GM18499 (cell line): ENCODE data around the gene RAP1GAP2.

Experiments
- ATAC-seq: cut with Tn5 transposase; IDR thresholded peaks from one replicate; pipeline ENCODE4 v1.9.1; 2021; ENCODE audit warnings: moderate number of reproducible peaks; ENCODE audit not compliant: insufficient read depth, unreplicated experiment

Gene RAP1GAP2

DNA sequence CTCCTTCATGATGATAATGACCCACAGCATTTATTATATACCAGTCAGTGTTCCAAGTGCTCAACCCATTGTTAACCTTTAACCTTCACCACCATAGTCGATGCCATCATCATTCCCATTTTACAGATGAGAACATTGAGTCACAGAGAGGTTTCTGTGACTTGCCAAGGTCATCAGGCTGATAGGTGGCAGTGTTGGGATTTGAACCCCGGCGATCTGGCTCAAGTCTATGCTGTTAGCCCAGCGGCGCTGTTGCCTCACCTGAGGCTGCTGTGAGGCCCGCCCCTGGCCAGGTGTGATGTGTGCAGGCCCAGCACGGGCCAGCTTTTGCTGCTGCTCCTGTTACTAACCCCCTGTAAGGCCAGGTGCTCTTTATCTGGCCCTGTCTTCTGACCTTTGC is 166.0 kb downstream of the RAP1GAP2 start:
- no peak for ATAC-seq

DNA sequence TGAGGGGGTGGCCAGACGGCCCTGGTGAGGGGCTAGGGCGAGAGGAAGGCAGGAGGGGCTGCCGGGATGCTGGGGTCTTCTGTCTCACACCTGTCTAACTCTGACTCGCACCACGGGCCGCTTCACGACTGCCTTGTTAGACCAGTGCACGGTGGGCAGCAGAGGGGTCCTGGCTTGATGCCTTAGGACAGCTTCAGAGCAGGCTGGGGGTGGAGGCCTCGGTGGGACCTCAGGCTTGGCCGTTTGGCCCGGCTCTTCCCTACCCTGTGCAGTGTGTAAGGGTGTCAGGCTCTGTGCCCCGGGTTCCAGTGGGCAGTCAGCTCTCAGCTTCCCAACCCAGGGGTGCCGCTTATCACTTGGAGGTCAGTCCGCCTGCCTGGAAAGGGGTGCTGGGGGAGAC is 166.5 kb downstream of the RAP1GAP2 start:
- no peak for ATAC-seq

DNA sequence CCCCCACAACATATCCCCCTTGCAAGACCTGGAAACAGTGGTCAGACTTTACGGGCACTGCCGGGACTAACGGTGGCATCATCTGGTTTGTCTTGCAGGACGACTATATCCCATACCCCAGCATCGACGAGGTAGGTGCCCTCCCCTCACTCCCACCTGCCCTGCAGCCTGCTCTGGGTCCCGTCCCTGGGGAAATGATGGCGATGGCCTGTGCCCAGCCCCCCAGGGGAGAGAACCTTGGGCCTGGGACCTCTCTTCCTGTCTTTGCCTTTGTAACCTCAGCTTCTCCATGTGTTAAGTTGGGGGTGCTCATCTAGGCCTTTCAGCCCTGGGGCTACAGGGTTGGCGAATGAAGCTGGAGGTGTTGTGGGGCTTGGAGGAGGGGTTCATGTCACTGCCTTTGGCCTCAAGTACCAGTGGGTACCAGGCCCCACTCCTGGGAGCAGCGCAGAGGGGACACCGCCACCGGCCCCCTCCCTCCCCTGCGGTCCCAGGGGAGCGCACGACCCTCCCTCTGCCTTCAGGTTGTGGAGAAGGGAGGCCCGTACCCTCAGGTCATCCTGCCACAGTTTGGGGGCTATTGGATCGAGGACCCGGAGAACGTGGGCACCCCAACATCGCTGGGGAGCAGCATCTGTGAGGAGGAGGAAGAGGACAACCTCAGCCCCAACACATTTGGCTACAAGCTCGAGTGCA is 167.2 kb downstream of the RAP1GAP2 start:
- no peak for ATAC-seq

DNA sequence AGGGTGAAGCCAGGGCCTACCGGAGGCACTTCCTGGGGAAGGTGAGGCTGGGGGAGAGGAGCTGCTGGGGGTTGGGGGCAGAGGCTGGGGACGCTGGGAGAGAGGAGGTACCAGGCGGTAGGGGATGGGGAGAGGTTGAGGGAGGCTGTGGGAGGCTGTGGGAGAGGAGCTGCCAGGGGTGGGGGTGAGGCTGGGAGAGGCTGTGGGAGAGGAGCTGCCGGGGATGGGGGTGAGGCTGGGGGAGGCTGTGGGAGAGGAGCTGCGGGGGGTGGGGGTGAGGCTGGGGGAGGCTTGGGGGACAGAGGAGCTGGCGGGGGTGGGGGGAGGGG is 167.8 kb downstream of the RAP1GAP2 start:
- ATAC-seq = no peak

DNA sequence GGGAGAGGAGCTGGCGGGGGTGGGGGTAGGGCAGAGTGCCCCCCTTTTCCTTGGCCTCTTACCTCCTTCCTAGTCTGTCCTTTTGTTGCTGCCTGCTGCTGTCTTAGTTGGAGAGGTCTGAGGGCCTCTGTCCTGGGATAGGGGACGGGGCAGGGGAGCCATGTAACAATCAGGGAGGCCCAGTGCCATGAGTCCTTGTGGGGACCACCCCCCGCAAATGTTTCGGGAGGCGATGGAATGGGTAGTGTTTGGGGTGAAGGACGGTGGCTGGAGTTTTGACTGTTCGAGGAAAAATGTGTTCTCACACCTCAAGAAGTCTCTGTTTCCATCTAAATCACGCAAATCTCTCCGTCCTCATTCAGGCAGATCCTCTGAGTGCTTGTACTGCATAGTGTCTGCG is 168.1 kb downstream of the RAP1GAP2 start:
- no peak for ATAC-seq

DNA sequence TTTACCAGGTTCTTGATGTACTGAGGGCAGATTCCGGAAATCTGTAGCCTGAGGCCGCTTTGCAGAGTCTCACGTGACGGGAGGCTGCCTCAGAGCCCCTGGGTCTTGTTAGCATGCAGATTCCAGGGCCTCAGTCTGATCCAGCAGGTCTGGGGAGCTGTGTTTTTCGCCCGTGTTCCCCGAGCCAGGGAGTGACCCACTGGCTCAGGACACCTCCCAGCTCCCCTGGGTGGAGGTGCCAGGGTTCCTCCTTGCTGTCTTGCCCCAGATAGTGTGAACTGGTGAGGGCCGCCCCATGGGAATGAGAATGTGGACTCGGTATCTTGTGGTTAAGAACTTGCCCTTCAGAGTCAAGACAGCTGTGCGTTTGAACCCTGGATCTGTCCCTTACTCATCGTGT is 168.6 kb downstream of the RAP1GAP2 start:
- no peak for ATAC-seq

DNA sequence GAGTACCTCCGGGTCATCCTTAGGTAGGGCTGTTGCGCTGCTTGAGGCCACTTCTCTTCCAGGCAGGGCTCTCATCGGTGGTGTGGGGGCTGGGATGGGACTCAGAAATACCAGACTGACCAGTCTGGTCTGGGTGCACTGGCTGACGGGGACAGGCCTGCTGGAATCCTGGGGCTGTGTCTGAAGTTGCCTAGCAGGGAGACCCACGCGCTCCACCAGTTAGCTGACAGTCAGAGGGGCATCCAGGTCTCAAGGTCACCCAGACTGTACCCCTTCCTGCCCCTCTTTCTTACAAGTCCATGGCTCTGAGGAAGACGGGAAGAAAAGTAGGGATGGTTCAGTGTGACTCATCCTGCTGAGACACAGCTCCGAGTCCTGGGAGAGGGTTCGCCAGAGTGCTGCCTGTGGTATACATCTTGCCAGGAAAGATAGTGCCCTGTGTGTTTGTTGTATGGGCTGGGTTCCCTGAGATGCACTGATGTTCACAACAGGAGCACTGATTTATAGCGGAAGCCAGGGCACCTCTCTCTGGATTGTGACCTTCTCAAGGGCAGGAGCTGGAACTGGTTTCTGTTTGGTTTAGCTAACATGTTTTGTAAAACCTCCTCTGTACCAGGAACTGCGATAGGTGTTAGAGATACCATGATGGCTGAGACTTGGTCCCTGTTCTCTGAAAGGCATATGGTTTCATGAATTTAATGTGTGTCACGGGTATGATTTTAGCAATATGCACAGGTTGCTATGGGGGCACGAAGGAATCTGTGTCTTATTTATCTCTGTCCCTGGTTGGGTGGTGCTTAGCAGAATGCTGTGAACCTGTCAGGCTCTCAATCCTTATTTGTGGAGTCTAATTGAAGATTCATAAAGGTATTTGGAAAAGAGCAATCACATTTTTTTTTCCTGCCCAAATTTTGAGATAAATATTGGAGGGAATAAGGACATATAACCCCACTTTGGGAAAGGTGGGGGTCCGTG is 169.7 kb downstream of the RAP1GAP2 start:
- ATAC-seq = no peak

DNA sequence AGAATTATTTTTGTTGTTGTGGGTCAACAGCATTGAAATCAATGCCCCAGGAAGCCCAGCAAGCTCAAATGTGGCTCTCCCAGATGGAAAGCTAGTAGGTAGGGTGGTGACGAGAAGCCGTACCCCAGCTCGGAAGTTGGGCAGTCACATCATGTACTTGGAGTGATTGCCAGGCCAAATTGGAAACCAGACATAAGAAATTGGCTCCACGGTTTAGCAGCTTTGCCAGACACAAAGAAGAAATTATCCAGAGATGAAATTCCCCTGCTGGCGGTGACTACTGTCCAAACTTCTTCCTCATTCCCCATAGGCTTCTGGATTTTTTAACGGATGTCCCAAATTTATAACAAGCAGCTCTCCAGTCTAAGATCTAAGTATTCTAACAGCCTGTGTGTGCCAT is 171.3 kb downstream of the RAP1GAP2 start:
- ATAC-seq = no peak

DNA sequence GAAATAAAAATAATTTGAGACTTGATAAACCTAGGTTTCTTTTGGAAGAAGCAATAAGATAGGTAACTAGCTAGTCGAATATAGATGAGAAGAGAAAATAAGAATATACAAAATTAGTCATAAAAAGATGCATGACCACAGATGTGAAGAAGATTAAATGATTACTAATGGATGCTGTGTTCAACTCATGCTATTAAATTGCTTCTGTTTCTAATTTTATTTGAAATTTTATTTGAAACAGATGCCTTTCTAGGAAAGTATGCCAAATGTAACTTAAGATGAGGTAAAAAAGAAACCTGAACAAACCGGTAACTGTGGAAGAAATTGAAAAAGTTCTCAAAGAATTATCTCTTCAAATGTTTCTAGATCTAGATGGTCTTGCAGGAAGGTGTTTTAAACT is 175.6 kb downstream of the RAP1GAP2 start:
- no peak for ATAC-seq

DNA sequence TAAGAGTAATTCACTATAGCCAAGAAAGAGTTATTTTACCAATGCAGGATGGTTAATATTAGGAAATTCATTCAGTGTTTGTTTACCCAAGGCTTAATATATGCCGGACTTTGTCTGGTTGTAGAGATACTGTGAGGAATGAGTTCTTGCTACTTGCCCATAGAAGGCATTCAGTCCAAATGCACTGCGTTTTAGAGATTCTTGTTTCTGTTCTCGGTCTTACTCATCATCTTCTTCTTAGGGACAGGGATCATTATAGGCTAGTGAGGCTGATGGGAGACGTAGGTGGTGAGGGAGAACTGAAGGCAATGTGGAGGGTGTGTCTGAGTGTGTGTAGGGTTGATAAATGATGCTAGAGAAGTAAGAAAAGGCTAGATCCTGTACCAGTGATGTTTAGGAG is 176.5 kb downstream of the RAP1GAP2 start:
- ATAC-seq = no peak

DNA sequence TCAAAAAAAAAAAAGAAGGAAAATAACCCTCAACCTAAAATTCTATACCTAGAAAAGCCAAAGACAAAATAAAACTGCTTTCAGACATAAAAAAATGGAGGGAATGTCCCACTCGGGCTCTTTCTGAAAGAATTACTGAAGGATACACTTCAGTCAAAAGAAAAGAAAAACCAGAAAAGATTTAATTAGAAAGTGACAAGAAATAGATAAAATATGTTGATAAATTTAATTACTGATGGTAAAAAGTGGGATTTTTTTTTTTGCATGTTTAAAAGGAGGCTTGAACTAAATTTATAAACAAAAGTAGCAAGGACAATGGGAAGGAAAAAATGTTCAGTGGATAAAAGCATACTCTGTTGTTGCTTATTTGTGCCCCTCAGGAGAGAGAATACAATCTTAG is 178.1 kb downstream of the RAP1GAP2 start:
- ATAC-seq = no peak

DNA sequence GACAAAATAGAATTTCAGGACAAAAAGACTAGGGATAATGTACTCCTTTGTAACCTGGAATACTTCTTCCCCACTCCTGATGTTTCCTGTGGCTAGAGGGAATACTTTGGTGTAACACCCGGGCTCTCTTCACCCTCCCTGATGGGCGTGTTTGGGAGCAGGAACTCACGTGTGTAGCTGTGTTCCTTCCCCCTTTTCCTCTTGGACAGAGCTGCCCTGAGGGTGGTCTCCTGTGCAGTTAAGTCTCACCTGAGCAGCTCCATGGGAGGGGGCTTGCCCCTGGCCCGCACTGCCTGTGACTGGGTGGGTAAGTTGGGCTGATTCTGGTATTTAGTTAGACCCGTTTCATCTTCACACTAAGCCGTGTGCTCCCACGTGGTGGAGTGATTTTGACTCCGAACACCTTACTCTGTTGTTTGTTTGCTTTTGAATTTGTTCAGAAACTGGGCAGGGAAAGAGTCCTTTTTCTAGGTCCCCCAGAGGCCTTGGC is 179.3 kb downstream of the RAP1GAP2 start:
- ATAC-seq = no peak

DNA sequence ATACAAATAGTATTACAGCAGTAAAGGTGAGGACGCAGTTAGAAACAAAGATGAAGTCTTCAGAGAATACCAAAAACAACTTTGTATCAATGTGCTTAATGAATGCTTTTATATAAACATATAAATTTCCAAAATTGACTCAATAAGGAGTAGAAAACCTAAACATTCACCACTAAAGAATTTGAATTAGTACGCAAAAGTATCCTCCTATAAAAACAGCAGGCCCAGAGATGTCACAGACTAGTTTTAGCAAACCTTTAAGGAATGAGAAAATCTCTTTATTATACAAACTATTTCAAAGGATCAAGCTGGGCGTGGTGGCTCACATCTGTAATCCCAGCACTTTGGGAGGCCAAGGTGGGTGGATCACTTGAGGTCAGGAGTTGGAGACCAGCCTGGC is 180.9 kb downstream of the RAP1GAP2 start:
- no peak for ATAC-seq

DNA sequence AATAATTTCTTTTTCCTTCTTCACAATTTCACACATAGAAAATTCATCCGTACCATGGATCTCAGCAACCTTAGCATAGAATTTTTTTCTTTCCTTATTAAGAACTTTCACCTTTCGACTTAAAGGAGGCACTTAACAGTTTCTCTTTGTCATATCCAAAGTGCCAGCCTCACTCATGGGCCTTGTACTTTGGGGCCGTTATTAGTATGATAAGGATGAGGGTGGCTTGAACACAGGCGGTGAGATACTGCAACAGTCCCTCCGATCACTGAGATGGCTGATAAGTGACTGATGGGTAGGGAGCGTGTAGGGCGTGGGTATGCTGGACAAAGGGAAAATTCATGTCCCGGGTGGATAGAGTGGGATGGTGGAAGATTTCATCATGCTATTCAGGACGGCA is 181.9 kb downstream of the RAP1GAP2 start:
- no peak for ATAC-seq

DNA sequence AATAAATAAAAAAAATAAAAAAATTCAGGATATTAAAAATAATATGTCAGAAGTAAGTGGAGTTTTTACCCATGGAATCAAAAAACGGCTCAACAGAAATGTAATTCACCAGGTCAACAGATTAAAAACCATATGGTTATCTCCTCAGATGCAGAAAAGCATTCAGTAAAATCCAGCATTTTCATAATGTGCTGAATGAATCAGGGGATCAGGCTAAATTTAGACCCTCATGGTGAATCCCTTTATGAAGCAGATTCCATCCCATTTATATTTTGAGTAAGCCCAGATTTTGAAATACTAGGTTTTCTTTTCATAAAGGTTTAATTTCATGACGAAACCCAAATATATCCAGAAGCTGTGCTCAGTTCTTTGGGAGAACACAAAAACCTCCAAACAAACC is 182.8 kb downstream of the RAP1GAP2 start:
- no peak for ATAC-seq

DNA sequence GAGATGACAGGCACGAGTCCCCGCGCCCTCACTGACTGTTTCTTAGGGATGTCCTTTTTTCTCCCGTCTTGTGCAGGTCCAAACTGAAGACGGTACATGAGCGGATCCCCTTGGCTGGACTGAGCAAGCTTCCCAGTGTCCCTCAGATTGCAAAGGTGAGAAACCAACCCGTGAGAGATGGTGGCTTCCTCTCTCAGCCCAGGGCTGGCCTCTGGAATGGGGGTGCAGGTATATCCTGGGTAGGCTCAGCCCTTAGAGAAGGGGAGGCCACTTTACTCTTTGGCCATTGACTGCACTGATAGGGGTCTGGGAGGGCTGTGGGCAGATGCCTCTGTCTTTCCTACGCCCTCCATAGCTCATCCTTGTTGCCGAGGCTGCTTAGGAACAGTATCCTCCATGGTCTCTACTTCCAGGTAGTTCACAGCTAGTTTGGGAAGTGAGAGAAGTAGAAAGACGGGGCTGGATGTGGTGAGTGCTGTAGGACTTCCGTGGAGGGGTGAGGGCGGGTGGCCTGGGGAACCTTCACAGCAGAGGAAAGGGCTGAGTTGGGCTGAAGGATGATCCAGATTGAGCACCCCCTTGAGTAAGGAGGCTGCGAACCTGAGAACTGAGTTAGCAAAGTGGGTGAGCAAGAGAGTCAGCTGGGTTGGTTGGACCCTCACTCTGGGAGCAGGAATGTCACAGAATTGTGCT is 184.1 kb downstream of the RAP1GAP2 start:
- no peak for ATAC-seq

DNA sequence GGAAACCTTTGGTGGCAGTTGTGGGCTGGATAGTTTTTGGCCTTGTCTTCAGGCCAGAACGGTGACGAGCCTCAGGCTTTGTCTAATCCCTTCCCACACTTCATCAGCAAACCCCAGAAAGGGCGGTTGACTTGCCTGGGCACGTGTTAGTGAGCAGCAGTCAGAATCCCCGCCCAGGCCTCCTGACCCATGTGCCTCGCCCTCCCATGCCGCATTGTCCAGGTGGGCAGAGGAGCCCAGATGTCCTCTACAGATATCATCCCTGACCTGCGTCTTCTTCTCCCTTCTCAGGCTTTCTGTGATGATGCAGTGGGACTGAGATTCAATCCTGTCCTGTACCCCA is 184.6 kb downstream of the RAP1GAP2 start:
- no peak for ATAC-seq

DNA sequence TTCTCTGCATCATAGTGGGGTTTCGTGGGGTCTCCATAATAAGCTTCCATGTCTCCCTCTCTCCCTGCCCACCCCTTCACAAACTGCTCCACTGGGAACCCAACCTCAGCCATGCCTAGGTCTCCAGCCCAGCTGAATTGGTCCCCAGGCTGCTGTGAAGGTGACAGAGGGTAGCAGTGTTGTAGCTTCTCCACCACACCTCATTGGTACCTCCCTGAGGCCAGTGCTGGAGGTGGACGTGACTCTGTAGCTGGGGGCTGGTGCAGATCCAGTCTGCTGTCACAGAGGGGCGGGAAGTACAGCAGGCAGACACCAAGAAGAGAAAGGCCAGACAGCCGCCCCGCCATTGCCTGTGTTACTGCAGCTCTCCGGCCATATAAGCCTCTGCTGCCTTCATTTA is 185.1 kb downstream of the RAP1GAP2 start:
- ATAC-seq = no peak

DNA sequence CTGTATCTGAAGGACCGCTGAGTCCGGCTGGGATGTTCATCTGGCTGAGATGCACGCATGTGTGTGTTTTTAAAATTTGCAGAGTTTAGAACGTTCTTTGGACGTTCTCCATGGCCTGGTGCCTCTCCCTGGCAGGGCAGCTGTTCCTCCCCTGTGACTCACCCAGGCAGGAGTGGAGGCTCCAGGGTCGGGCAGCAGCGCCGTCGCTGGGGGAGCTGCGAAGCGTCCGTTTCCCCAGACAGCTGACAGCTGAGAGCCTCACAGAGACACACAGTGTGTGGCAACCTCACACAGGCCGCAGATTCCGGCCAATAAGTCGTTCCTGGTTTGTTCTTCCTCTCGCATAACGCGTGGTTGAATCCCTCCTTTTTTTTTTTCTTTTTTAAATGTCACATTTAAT is 186.6 kb downstream of the RAP1GAP2 start:
- ATAC-seq = no peak

DNA sequence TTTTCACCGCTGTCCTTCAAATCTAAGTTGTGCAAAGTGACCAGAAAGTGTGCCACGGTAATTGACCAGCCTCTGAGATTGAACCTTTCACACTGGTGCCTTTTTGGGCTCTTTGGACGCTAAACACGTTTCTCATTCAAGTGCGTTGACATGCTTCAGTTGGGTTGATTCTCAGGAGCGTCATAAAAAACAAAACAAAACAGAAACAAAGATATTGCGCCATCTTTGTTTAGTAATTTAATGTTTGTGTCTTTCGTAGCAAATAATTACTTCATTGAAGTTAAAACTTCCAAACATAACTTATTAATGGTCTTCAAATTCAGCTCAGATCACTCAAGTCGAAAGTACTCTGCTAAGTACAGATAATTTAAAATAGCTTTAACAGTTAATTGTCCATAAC is 187.0 kb downstream of the RAP1GAP2 start:
- no peak for ATAC-seq

DNA sequence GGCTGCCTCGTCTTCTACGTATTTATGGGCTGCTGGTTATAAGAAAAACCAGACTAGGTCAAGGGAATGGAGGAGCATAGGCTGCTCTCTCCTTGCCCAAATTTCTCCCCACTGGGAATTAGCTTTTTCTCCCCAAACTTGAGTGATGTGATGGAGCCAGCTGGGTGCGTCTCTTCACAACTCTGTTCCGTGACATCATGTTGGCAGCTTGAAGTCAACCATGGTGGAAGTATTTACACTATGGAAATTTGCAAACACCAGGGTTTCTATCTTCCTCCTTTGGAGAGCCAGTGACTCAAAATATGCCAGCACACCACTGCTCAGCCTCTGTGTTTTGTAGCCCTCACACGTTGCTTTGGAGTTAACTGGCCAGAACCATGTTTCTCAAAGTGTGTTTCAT is 189.1 kb downstream of the RAP1GAP2 start:
- no peak for ATAC-seq
